B cell (primary cell): ENCODE data around the gene NSD1. TPM values are rescaled to one million over a fixed set of nuclear protein-coding genes. Genes with fewer than 3 reads are reported as not detected.
A peak's percentile ranks its signal among the peaks of the same experiment; 100 is the strongest.

Experiments
- ATAC-seq: fragments of 200-7000 bp; cut with Tn5 transposase; one replicate; pipeline ENCODE4 v1.10.0; 2021; ENCODE audit warnings: low read depth, mild to moderate bottlenecking, moderate number of reproducible peaks, moderate library complexity
- CTCF ChIA-PET: fragments of 350-600 bp; sonication (Branson Sonifier 250); formaldehyde crosslinking; loops from one replicate; lab custom pipeline; 2021; ENCODE audit warnings: antibody characterized with exemption, inconsistent platforms; lab: Charles Lee
- POLR2A ChIA-PET: fragments of 350-600 bp; sonication (Branson Sonifier 250); formaldehyde crosslinking; loops from one replicate; lab custom pipeline; 2021; ENCODE audit warnings: antibody characterized with exemption; lab: Charles Lee
- DNase-seq: peaks from one replicate; pipeline ENCODE4 v3.0.0; 2013
- H2AFZ ChIP-seq: 2 replicates; pipeline ENCODE4 v1.6.1; 2012; ENCODE audit warnings: mild to moderate bottlenecking, low read depth, low read length; ENCODE audit not compliant: insufficient read depth, poor library complexity, severe bottlenecking
- H3K27ac ChIP-seq, 2 donors: 1 replicate in 1 of 2; 2 replicates in 1 of 2; pipeline ENCODE4 v1.5.1; 2012 to 2013; ENCODE audit warnings: low read length in 2 of 2, mild to moderate bottlenecking in 2 of 2, moderate library complexity in 1 of 2
- H3K27me3 ChIP-seq, 4 experiments: fragments of 200-600 bp in 1 of 4; sonication (generic) in 1 of 4; replicated peaks in 1 of 4; 1 replicate in 2 of 4; 2 replicates in 2 of 4; pipeline versions ENCODE4 v1.6.1 to v1.7.0; 2013 to 2016; ENCODE audit warnings: low read length in 3 of 4, mild to moderate bottlenecking in 2 of 4, mixed read lengths in 1 of 4, moderate library complexity in 1 of 4; ENCODE audit not compliant: insufficient read depth in 4 of 4, control insufficient read depth in 3 of 4; ENCODE audit errors: control extremely low read depth in 1 of 4
- H3K36me3 ChIP-seq, 2 experiments: replicated peaks in 1 of 2; 1 replicate in 1 of 2; 2 replicates in 1 of 2; pipeline versions ENCODE4 v1.6.1 to v1.7.1; 2013; ENCODE audit warnings: low read length in 1 of 2; ENCODE audit not compliant: insufficient read depth in 2 of 2, control insufficient read depth in 1 of 2; ENCODE audit errors: control extremely low read depth in 1 of 2, extremely low read depth in 1 of 2
- H3K4me1 ChIP-seq, 2 donors: fragments of 200-600 bp in 1 of 2; sonication (generic) in 1 of 2; 1 replicate in 1 of 2; 2 replicates in 1 of 2; pipeline versions ENCODE4 v1.5.1 to v1.6.1; 2013 to 2017; ENCODE audit warnings: low read length in 2 of 2; ENCODE audit not compliant: control insufficient read depth in 2 of 2, insufficient read depth in 2 of 2
- H3K4me2 ChIP-seq: replicated peaks from 2 replicates; pipeline ENCODE3; 2012; ENCODE audit warnings: mild to moderate bottlenecking, low read depth, low read length; ENCODE audit not compliant: poor library complexity, severe bottlenecking
- H3K4me3 ChIP-seq, 5 experiments: fragments of 200-600 bp in 1 of 5; sonication (generic) in 1 of 5; 1 replicate in 3 of 5; 2 replicates in 2 of 5; pipeline versions ENCODE4 v1.5.1 to v1.7.0; 2011 to 2016; ENCODE audit warnings: low read length in 4 of 5, mild to moderate bottlenecking in 4 of 5, low read depth in 2 of 5, control low read depth in 1 of 5, moderate library complexity in 1 of 5; ENCODE audit not compliant: insufficient read depth in 1 of 5; ENCODE audit errors: control extremely low read depth in 1 of 5, extremely low read depth in 1 of 5
- H3K79me2 ChIP-seq: fragments of 200-600 bp; sonication (generic); one replicate; pipeline ENCODE4 v1.6.0; 2016; ENCODE audit warnings: low read length; ENCODE audit not compliant: control insufficient read depth, insufficient read depth
- H3K9ac ChIP-seq: fragments of 200-600 bp; sonication (generic); 2 replicates; pipeline ENCODE4 v1.6.1; 2017; ENCODE audit warnings: mild to moderate bottlenecking, low read length, moderate library complexity
- H3K9me3 ChIP-seq, 3 donors: one replicate each; pipeline versions ENCODE4 v1.6.1 to v1.7.1; 2013; ENCODE audit warnings: low read length in 2 of 3; ENCODE audit not compliant: control insufficient read depth in 2 of 3, insufficient read depth in 1 of 3; ENCODE audit errors: control extremely low read depth in 1 of 3
- H4K20me1 ChIP-seq: 2 replicates; pipeline ENCODE4 v1.6.0; 2012; ENCODE audit warnings: mild to moderate bottlenecking, low read length; ENCODE audit not compliant: insufficient read depth, control insufficient read depth, poor library complexity, severe bottlenecking
- H3K27ac Mint-ChIP-seq: one replicate; pipeline ENCODE4 v1.8.0; 2021; ENCODE audit warnings: mixed read lengths
- H3K27me3 Mint-ChIP-seq: one replicate; pipeline ENCODE4 v1.8.0; 2021; ENCODE audit warnings: mixed read lengths
- H3K4me1 Mint-ChIP-seq: one replicate; pipeline ENCODE4 v1.8.0; 2021; ENCODE audit warnings: mixed read lengths
- H3K4me3 Mint-ChIP-seq: one replicate; pipeline ENCODE4 v1.8.0; 2021; ENCODE audit warnings: mixed read lengths
- H3K9me3 Mint-ChIP-seq: one replicate; pipeline ENCODE4 v1.8.0; 2022; ENCODE audit warnings: mixed read lengths; ENCODE audit not compliant: insufficient read depth
- EZH2 ChIP-seq: IDR thresholded peaks from 2 replicates; pipeline ENCODE4 v1.6.1; 2012; ENCODE audit warnings: borderline replicate concordance, low read depth, mild to moderate bottlenecking, moderate library complexity, low read length; ENCODE audit not compliant: insufficient read depth, poor library complexity, severe bottlenecking
- WGBS: methylation state at CpG from one replicate; pipeline ENCODE4 v1.1.5; 2013; ENCODE audit warnings: missing lambda C conversion rate; ENCODE audit not compliant: insufficient coverage; 5-methylcytosine and 5-hydroxymethylcytosine counted together
- intact Hi-C: fragments of 100-400 bp; cut with micrococcal nuclease; formaldehyde crosslinking; loops from one replicate; pipeline ENCODE4 v1.10.0; 2022
- polyA plus RNA-seq: library from polyadenylated mRNA; depleted of rRNA; stranded (reverse); fragments of >200 nt; gene quantifications from 2 replicates; pipeline ENCODE4 v1.2.3, GENCODE V29; 2012
- total RNA-seq, 2 donors: library from RNA; stranded (reverse); fragments of 120-200 nt in 1 of 2; gene quantifications; 1 replicate in 1 of 2; 2 replicates in 1 of 2; pipeline versions ENCODE4 v1.2.3 to v1.2.4, GENCODE V29; 2013 to 2022
- TF ChIP-seq, protein P1 (sequence below): fragments of 200-600 bp; IDR thresholded peaks from one replicate; pipeline ENCODE4 v1.8.0; 2022; ENCODE audit warnings: antibody characterized with exemption, mild to moderate bottlenecking

The NSD1 gene
- total and polyA plus RNA-seq, 2 donors (not counting 1 experiment from before 2014, with no cell fraction given) = 10.8 to 145 TPM

DNA sequence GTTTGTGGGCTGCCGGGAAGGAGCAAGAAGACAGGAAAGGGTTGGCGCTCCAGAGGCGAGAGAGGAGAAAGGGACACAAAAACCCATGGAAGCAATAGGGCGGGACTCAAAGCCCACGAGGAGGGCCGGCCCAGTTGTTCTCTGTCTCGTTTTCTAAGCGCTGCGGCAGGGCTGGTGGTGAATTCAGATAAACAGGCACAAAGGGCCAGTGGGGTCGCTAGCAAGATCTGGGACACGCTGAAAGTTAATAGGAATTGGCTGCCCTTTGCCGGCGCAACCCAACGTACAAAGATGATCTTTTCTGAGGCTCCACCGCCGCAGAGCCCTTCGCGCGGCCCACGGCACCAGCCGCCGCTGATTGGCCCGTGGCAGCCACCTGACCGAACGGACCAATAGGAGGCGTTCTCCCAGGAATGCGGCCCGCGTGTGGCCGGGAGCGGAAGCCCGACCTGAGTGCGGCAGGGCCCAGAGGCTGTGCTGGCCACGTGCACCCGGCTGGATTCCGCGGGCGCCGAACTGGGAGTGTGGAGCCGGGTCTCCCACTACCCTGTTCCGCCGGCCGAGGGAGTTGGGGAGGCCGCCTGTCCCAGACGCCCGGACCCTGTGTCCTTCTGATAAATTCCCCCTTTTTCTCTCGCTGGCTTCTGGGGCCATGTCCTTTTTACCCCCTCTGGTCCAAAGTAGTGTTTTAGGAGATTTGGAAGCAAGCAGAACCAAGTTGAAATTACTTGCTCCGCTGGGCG, 16.8 kb upstream of the NSD1 start:
- H3K4me2 ChIP-seq = peak overlapping the region; percentile 76
- no peak overlapping the region for H3K27ac ChIP-seq
- H3K9ac ChIP-seq = peak overlapping the region; percentile 52
- TF ChIP-seq, protein P1, sequence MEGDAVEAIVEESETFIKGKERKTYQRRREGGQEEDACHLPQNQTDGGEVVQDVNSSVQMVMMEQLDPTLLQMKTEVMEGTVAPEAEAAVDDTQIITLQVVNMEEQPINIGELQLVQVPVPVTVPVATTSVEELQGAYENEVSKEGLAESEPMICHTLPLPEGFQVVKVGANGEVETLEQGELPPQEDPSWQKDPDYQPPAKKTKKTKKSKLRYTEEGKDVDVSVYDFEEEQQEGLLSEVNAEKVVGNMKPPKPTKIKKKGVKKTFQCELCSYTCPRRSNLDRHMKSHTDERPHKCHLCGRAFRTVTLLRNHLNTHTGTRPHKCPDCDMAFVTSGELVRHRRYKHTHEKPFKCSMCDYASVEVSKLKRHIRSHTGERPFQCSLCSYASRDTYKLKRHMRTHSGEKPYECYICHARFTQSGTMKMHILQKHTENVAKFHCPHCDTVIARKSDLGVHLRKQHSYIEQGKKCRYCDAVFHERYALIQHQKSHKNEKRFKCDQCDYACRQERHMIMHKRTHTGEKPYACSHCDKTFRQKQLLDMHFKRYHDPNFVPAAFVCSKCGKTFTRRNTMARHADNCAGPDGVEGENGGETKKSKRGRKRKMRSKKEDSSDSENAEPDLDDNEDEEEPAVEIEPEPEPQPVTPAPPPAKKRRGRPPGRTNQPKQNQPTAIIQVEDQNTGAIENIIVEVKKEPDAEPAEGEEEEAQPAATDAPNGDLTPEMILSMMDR = no peak
- TF ChIP-seq EZH2 = no peak
- Mint-ChIP-seq H3K4me3 (peak overlapping the region; percentile 81), H3K27ac (peak overlapping the region; percentile 86), H3K4me1 (peaks cover 14% of the 10 kb centered on the region), H3K9me3 (no peaks in the 10 kb centered on the region), H3K27me3 (no peaks in the 10 kb centered on the region)
- peak; percentile 83 for DNase-seq
- H3K36me3 ChIP-seq = no peaks in the 10 kb centered on the region
- ATAC-seq = peak; percentile 92
- no peaks in the 10 kb centered on the region for H3K27me3 ChIP-seq
- H3K4me3 ChIP-seq = peak overlapping the region in 4 of 5 experiments; percentile 7 to 49 (median 40)
- ChIA-PET POLR2A (no interaction called here), CTCF (no interaction called here)
- H3K79me2 ChIP-seq = no peaks in the 10 kb centered on the region
- no peaks in the 10 kb centered on the region for H4K20me1 ChIP-seq
- H3K9me3 ChIP-seq = peaks cover 0 to 8% (median 0%) of the 10 kb centered on the region in 3 donors
- intact Hi-C loops = loop anchor here (2.0 to 10.0 kb wide), 4 partner anchors 30 to 288 kb away; partner anchors contain the start of genes F12, FGFR4, PFN3 and ZNF346
- H2AFZ ChIP-seq = peak overlapping the region; percentile 91
- peaks cover 10 to 17% of the 10 kb centered on the region in 2 donors for H3K4me1 ChIP-seq
- 38% methylated on average over 49 of the region's 49 CpGs for WGBS

DNA sequence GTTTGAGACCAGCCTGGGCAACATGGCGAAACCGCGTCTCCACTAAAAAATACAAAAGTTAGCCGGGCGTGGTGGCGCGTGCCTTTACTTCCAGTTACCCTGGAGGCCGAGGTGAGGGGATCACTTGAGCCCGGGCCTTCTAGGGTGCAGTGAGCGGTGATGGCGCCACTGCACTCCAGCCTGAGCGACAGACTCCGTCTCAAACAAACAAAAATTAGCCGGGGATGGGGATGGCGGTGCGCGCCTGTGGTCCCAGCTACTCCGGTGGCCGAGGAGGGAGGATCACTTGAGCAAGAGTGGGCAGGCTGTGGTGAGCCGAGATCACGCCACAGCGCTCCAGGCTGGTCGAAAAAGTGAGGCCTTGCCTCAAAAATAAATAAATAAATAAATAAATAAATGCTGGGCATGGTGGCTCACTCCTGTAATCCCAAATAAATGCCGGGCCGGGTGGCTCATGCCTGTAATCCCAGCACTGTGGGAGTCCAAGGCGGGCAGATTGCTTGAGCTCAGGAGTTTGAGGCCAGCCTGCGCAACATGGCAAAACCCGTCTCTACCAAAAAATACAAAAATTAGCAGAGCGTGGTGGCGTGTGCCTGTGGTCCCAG, 16.0 kb upstream of the NSD1 start:
- TF ChIP-seq, protein P1 = no peak
- TF ChIP-seq EZH2 = no peak
- intact Hi-C loops = loop anchor here (2.0 to 10.0 kb wide), 4 partner anchors 31 to 287 kb away; partner anchors contain the start of genes F12, FGFR4, PFN3 and ZNF346
- no peaks in the 10 kb centered on the region for H3K27me3 Mint-ChIP-seq
- no peaks in the 10 kb centered on the region for H4K20me1 ChIP-seq
- peak overlapping the region; percentile 91 for H2AFZ ChIP-seq
- H3K27me3 ChIP-seq = no peaks in the 10 kb centered on the region
- no peak overlapping the region for H3K4me2 ChIP-seq
- ChIA-PET POLR2A (no interaction called here), CTCF (no interaction called here)
- H3K9ac ChIP-seq = no peak overlapping the region
- no peak overlapping the region for H3K4me3 ChIP-seq
- H3K27ac ChIP-seq = no peak overlapping the region
- ATAC-seq (no peak), DNase-seq (no peak)
- no peaks in the 10 kb centered on the region for H3K36me3 ChIP-seq
- H3K27ac Mint-ChIP-seq = no peak overlapping the region
- H3K9me3 ChIP-seq = peaks cover 0 to 8% (median 0%) of the 10 kb centered on the region in 3 donors
- H3K4me3 Mint-ChIP-seq = no peak overlapping the region
- no peaks in the 10 kb centered on the region for H3K79me2 ChIP-seq
- H3K4me1 ChIP-seq = peaks cover 10 to 15% of the 10 kb centered on the region in 2 donors
- 98% methylated on average over 24 of the region's 30 CpGs for WGBS
- no peaks in the 10 kb centered on the region for H3K9me3 Mint-ChIP-seq
- peaks cover 13% of the 10 kb centered on the region for H3K4me1 Mint-ChIP-seq
